Activated gamma-delta T cell (primary cell): ENCODE results near the gene CDKN1B.
"Not testable (repeated sequence)": the region's sequence is repeated elsewhere in the genome, so short reads cannot be mapped to it uniquely, and the experiment has no call there.

Experiments
- DNase-seq: peaks from one replicate; lab custom pipeline; 2025; lab: John Stamatoyannopoulos, UW

Gene CDKN1B

DNA sequence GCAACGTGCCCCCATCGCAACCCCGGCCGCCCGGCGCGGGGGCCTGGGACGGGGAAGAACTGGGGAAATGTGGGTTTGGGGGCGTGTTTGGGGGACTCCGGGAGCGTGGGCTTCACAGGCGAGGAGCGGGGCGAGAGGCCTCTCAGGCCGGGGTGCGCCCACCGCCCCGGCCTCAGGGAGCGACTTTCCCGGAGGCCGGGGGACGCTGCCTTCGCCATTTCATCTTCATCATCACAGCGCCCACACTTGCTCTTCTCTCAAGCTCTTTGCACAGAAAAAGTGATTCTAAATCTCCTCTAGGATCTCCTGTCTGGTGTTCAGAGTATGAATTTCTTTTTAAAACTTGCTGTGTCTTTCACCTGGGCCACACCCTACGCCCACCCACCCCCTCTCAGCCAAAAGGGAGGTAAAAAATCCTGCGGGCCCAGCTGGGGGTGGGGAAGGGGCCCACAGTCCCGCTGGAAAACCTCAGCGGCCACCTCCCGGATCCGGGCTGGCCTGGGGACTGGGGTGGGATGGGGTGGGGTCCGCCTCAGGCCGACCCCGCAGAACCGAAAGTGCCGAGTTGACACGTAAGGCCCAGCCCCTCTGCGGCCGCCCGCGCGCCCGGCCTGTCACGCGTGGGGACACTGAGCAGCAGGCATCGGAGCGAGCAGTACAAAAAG, 7.4 kb downstream of the CDKN1B start:
- DNase-seq = no peak

DNA sequence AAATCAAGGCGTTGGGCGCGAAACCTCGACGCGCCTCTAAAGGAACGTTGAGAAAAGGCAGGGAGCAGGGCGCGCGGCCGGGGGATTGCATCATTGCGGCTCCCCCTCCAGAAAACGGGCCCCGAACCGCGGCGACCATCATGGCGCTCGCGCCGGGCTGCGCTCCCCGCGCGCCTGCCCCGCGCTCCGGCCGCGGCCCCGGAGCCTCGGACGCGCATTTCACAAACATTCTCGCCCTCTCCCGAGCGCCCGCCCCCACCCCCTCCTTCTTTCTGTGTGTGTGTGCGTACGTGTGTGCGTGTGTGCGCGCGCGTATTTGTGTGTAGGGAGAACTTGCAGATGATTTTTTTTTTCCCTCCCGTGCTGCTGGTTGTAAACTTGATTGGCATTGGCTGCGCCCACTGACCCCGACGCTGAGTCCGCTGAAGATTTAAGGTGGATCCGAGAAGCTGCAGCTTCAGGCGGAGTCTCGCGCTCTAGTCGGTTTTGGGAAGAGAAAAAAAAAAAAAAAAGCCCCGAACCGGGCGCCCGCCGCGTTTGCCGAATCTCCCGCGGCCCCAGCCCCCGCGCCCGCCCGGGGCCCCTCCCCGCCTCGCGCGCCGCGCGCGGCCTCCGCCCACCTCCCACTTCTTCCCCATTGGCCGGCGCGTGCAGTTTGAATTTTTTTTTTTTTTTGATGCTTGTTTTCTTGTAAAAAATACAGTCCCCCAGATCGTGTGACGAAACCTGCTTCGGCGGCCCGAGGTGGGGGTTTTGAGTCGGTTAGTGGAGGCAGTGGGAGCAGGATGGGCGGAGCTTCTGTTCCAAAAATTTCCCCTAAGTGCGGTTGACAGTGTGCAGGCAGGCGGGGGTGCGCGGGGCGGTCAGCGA, 8.2 kb downstream of the CDKN1B start:
- peak; percentile 86 for DNase-seq

DNA sequence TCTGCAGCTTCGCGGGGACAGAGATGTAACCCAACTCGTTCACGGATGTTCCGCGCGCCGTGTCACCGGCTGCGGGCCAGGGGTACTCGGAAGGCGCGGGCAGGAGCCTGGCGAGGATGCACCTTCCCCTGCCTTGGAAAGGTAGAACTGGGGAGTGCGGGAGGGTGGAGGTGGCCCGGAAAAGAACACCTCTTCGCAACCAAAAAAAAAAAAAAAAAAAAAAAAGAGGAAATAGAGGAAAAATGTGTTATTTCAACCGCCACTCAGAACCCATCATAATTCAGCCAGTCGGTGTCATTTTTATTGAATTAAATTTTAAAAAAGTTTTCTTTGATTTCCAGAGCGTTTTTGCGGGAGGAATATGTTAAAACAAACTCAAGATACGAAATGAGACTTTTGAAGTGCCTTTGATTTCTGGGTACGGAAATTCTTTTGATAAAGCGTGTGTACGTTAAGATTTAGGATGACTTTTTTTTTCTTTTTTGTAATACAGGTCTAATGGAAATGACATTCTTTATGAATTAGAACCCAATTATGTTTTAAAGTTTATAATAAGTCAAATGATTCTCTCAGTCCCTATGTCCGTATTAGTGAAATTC, 8.9 kb downstream of the CDKN1B start:
- no peak for DNase-seq

DNA sequence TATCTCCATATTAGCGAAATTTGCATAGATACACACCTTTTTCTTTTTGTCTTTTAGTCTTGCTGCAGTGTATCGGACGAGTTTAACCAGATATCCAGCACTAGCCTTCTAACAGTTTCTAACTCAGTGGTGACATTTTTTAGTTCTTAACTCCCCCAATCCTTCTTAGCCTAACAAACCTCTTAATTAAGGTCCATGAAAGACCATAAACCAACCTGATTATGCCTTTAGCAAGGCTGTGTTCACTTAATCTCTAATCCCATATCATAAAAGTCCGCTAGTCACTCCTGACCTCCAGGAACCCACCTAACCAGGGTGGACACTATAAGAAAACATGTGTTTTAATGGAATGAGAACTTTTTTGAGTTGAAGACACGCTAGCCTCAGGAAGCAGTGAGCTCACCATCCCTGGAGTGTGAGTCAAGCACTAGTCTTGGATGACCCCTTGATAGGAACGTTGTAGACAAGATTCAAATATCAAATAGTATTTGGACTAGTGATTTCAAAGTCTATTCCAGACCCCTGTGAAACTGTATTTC, 9.5 kb downstream of the CDKN1B start:
- DNase-seq = no peak

DNA sequence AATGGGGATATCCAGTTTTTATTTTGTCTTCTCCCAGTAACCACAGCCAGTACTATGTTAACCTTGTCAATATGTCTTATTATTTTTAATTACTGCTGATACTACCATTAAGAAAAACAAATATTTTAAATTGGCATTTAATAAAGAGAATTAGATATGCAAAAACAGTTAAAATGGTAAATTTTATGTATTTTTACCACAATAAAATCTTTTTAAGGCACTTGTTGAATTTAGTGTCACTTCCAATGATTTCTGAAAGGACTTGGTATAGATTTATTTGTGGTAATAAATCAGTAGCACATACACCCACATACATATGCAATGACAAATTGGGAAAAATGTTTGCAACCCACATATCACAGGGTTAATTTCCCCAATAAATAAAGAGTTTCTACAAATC, 14.0 kb downstream of the CDKN1B start:
- DNase-seq = no peak

DNA sequence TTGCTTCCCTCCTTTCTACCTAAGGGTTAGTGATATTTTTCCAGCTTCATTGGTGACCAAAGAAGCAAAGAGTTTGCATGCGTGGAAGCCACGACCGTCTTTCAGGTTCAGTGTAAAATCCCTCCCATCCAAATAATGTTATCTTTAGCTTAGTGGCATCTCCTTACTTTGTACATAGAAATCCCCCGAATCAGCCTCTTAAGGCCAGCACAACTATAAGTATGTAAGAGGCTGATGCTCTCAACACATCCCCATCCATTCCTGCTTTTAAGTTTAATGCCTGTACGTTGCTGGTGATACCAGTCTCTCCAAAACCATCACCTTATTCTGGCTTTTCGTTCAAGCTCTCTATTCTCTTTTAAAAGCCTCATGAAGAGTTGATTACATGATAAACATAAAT, 14.6 kb downstream of the CDKN1B start:
- DNase-seq = no peak

DNA sequence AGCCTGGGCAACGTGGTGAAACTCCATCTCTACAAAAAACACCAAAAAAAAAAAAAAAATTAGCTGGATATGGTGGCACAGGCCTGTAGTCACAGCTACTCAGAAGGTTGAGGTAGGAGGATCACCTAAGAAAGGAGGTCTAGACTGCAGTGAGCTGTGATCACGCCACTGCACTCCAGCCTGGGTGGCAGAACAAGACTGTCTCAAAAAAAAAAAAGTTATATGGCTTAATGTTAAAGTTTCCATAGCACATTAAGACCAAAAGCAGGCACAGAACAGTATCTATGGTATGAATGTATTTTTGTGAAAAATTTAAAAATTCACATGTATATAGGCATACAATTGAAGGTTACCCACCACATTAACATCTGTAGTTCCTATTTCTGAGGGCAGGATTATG, 15.9 kb downstream of the CDKN1B start:
- DNase-seq = no peak

DNA sequence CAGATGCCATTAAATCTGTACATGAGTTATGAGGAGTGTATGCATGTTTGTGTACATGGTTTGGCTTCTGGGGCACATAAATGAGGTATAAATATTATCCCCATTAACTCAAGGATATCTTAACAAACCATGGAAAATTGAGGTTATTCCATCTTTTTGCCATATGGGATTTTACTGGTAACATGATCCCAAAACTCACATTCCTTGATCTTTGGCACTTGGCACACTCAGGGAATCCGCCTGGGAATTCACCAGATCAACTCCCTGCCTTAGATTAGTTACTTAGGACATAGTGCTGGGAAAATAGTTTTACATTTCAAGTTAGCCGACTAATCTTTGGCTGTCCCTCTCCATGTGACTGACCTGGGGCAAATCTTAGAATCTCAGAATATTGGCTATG, 16.9 kb downstream of the CDKN1B start:
- no peak for DNase-seq

DNA sequence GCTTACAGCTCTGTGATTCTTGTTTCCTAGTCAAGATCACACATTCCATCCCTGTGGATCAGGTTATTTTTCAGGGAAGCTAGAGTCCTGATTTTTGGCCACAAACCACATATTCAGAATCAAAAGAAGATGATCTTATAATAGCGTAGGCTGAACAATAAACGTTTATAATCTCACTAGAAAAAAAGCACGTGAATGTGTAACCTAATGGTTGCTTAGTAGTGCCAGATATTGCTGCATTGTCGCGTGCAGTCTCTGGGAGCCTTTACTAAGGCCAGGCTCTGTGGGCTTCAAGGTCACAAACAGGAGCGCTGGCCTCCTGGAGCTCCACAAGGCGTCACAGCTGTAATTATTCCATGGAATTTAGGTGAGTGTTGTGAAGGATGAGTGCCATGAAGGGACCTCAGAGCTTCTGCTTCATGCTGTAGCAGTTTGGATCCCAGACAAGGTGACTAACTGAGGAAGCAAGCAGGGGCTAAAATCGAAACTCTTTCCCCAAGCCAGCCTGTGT, 17.4 kb downstream of the CDKN1B start:
- no peak for DNase-seq

DNA sequence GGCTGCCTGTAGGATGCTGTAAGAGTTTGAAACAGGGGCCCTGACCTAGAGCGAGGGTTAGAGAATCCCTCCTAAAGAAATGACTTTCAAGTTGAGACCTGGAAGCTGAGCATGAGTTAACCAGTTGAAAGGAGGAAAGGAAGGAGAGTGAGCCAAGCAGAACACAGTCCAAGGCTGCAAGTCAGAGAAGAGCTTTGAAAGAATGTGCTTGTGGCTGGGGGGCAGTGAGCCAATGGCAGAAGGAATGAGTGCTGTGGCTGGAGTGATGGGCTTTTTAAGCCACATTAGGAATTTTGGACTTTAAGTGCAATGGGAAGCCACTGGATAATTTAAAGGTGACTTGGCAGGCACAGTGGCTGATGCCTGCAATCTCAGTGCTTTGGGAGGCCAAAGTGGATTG, 18.1 kb downstream of the CDKN1B start:
- no peak for DNase-seq

DNA sequence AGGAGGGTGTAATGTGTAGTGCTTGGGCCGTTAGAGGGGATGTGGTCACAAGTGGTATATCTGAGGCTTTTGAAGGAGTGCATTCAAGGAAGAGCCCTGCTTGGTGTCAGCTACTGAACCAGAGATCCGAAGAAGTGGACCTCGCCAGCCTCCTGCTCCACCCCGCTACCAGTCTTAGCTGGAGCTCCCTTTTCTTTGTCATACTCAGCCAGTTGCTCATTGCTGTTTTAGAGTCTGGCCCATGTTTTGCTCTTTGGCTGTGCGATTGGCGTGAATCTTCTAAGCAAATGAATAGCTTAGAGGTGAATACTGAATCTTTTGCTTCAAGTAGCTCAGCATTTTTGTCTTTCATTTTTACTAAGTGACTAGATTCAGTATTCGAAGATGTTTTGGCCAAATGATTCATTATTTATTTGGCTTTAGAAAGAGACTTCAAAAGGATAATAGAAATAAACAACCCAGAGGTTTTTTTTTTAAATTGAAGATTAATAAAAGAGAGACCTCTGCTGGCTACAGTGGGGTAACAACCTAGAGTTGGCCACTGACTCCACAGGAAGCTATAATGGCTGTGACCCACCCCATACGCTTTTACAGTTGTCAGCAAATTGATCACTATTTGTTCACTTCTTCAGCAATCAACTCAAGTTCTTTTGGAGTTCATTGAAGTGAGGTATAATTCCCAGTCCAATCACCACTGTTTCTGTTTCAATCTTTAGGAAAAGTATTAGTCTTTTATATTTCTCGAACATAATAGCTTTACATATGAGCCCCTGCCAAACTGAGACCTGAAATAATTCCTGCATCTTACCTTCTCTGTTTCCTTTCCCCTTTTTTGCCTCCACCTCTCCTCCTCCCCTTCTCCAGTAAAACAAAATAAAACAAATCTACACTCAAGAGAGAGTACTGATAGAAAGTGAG, 19.9 kb downstream of the CDKN1B start:
- DNase-seq = no peak

DNA sequence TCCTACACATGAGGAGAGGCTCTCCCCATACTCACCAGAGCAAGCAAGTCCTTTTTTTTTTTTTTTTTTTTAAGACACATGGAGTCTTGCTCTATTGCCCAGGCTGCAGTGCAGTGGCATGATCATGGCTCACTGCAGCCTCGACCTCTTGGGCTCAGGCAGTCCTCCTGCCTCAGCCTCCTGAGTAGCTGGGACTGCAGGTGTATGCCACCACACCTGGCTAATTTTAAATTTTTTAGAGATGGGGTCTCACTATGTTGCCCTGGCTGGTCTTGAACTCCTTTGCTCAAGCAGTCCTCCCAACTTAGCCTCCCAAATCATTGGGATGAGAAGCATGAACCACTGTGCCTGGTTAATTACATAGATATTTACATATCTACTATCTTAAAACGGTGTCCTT, 21.0 kb downstream of the CDKN1B start:
- DNase-seq = not testable (repeated sequence)

DNA sequence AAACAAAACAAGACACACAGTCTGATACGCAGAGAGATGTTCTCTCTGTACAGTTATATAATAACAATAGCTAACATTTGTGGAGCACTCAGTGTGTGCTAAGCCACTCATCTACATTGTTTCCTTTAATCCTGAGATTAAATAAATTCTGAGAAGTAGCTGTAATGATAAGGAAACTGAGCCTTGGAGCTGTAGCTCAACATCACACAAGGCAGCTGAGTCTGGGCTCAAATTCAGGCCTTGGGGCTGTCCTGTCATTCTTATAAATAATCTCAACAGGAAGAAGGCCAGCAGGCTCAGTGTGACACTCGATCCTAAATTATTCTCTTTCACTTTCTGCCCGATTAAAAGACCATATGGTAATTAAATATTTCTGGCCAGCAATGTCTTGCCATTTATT, 24.5 kb downstream of the CDKN1B start:
- no peak for DNase-seq

DNA sequence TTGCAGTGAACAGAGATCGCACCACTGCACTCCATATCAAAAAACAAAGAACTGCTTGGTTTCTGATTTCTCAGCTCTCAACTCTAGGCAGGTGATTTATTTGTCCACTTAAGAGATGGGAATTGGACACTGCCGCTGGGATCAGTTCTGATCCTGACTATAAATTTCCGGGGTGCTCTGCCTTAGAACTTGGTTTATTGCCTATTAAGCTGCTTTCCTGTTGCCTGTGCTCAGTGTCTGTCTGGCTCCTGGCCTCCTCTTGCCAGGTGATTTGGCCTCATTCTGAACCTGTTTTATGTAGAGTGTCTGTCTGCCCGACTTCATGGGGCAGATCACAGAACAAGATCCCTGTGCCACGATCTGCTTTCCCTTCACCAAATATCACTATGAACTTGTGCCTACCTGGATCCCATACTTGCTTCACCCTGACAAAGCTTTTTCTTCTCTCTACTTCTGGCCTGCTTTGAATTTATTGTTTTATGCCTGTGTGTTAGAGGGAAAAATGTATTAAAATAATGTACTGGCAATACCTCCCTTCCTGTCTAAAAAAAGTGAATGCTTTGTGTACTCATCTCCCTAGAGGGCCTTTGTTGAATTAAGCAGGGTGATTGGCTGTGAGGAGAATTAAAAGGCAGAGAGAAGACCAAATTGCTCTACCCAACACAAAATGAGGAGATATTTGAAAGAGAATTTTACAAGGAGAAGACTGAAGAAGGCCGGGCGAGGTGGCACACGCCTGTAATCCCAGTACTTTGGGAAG, 27.6 kb downstream of the CDKN1B start:
- no peak for DNase-seq

DNA sequence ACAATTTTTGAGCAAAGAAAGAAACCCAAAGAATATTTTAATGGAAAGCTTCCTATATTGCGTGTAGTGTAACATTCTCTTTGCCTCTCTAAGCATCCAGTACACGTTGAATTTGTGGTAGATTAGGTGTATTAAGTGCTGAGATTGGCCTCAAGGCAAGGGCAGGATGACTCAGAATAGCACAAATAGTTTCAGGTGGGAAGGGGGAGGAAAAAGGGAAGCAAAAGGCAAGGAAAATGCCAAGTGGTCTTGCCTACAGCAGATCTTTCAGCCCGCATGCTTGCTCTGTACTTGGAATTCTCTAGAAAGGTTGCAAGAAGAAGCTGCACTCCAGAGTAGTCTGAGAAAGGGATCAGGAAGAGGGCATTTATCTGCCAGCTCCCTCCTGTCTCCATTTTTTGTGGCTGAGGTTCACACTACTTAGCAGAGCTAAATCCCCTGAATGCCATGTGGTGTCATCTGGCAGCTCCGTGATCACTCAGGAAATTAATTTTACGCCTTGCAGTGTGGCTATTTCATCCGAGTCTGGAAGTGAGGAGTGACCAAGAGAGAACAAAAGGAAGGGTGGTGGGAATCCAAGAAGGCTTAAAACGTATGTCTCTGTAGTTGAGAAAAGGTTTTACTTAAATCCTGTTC, 28.5 kb downstream of the CDKN1B start:
- no peak for DNase-seq

DNA sequence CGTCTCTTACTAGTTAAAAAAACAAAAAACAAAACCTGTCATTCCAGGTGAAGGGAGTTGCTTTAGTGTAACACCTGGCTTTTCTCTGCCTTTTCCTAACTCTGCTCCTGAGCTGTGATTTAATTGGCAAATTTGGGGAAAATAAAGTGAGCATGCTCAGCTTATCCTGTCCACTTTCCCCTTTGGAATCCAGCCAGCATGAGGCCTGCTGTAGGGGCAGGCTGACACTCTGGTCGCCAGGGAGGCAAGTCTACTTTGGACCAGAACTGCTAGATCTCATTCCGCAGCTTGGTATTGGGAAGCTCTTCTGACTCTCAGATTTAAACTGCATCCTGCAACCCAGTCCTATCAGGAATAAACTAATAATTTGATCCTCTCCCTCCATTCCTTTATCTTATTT, 30.1 kb downstream of the CDKN1B start:
- DNase-seq = no peak

DNA sequence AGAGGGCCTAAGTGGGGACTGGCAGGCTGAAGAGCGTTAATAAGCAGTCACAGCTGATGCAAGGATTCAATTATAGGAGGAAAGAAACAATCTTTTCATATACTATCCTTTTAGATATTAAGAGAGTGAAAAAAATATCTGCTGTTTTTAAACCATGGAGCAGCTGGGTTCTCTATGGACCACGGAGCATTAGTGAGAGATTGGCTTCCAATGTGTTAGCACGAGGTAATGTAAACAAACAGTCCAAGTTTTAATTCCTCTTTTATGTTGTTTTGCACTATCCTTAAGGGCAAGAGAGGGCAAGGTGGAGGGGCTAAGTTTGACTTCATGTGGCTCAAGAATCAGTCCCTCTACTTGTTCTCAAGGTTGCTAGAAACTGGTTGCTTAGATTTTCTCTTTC, 30.9 kb downstream of the CDKN1B start:
- DNase-seq = no peak

DNA sequence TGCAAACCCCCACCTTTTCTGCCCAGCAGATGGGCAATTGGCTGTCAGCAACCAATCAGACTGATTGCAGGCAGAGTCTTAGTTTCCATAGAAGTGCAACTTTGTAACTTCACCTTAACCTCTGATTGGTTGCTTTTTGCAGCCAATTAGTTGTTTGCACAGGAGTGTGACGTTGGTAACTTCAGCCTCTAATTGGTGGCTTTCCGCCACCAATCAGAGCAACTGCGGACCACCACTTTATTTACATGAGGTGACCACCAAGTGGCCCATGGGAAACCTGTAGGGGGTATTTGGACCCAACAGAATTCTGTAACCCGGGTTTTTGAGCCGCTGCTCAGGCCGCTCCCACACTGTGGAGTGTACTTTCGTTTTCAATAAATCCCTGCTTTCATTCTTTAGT, 32.3 kb downstream of the CDKN1B start:
- no peak for DNase-seq

DNA sequence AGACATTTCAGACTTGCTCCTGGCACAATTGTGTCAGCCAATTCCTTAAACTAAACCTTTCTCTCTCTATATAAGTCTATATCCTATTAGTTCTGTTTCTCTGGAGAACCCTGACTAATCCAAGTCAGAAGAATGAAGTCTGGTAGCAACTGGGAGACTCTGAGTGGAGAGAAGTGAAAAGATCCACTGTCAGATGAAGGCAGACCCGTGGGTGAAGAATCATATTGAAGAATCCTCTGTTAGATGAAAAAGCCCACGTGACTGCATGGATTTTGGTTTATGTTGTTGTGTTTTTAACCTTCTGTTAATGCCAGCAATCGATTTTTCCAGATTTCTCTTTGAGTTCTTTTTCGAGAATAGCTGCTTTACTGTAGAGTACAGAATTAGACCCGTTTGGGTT, 38.8 kb downstream of the CDKN1B start:
- DNase-seq = no peak

DNA sequence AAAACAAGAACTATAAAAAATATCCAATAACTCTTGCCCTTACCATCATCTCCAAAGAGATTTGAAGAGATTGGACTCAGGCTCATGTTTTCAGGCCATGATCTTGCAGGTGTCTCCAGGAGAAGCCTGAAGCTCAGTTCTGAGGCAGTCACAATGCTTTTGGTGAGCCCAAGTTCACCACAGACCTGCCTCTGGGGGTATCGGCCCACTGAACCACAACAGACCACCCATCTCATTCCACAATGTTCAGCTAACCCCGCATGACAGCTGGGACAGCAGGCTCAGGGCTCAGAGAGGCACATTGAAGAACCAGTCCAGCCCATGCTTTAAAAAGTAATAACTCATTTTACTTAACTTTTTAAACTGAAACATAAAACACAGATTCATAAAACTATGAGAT, 40.0 kb downstream of the CDKN1B start:
- DNase-seq = no peak
